K562 (cell line): Measurements from ENCODE around the gene CCNY. TPM values are rescaled to one million over a fixed set of nuclear protein-coding genes. Genes with fewer than 3 reads are reported as not detected.

Experiments
- ATAC-seq: fragments of 200-7000 bp; cut with Tn5 transposase; 3 replicates; pipeline ENCODE4 v1.9.1; 2020; ENCODE audit warnings: moderate library complexity
- BruUV-seq: library from RNA; stranded (reverse); fragments of 400-500 nt; replicated peaks from 2 replicates; lab custom pipeline; 2021; lab: Mats Ljungman, UMichigan
- CTCF ChIA-PET: fragments of 300-600 bp; formaldehyde crosslinking; extraction: SDS; loops from one replicate; lab custom pipeline; 2021; ENCODE audit warnings: low intra/inter-chr PET ratio; lab: Yijun Ruan, JAX
- POLR2A ChIA-PET: fragments of 300-600, 350-650 bp; sonication (Branson Sonifier 250); formaldehyde crosslinking; extraction: SDS; loops from one replicate; lab custom pipeline; 2021; ENCODE audit warnings: antibody characterized with exemption, inconsistent platforms; lab: Yijun Ruan, JAX
- DNase-seq, 4 experiments: peaks; one replicate each; pipeline versions ENCODE4 v3.0.0 to v3.0.0-alpha.2; 2011 to 2018; ENCODE audit warnings: low spot score in 3 of 4, mixed read lengths in 3 of 4; ENCODE audit errors: extremely low read depth in 1 of 4
- FAIRE-seq: peaks from 2 replicates; lab custom pipeline; 2011; peaks lifted over from hg19 to GRCh38; lab: Jason Lieb, UNC
- H2AFZ ChIP-seq: 2 replicates; pipeline ENCODE4 v1.6.0; 2011; ENCODE audit warnings: low read depth, low read length, control low read depth, inconsistent platforms
- H3K27ac ChIP-seq: fragments of 200-600 bp; 3 replicates; pipeline ENCODE4 v1.8.0; 2011; ENCODE audit warnings: low read depth, mild to moderate bottlenecking, control low read depth, inconsistent platforms, low read length, moderate library complexity, mixed read lengths; ENCODE audit errors: extremely low read depth
- H3K27me3 ChIP-seq, 2 experiments: fragments of 300-600 bp in 1 of 2; 2 replicates in 1 of 2; 3 replicates in 1 of 2; pipeline versions ENCODE4 v1.6.0 to v1.8.0; 2011; ENCODE audit warnings: inconsistent platforms in 2 of 2, low read length in 2 of 2, mild to moderate bottlenecking in 1 of 2, mixed read lengths in 1 of 2, moderate library complexity in 1 of 2; ENCODE audit not compliant: control insufficient read depth in 2 of 2, insufficient read depth in 2 of 2
- H3K36me3 ChIP-seq: fragments of 300-600 bp; 3 replicates; pipeline ENCODE4 v1.8.0; 2011; ENCODE audit warnings: mild to moderate bottlenecking, low read length, inconsistent platforms; ENCODE audit not compliant: control insufficient read depth, insufficient read depth
- H3K4me1 ChIP-seq, 2 experiments: fragments of 200-600 bp in 1 of 2; replicated peaks in 1 of 2; 2 replicates in 1 of 2; 3 replicates in 1 of 2; pipeline versions ENCODE4 v1.5.1 to v1.8.0; 2011; ENCODE audit warnings: inconsistent platforms in 2 of 2, low read length in 2 of 2, mild to moderate bottlenecking in 1 of 2, mixed read lengths in 1 of 2, moderate library complexity in 1 of 2; ENCODE audit not compliant: control insufficient read depth in 2 of 2, insufficient read depth in 2 of 2
- H3K4me2 ChIP-seq: 2 replicates; pipeline ENCODE4 v1.6.1; 2011; ENCODE audit warnings: low read length, control low read depth, inconsistent platforms, mixed read lengths; ENCODE audit not compliant: insufficient read depth
- H3K4me3 ChIP-seq: fragments of 200-600 bp; sonication (generic), shearing (Covaris generic); 2 replicates; pipeline ENCODE4 v1.5.1; 2016; ENCODE audit warnings: control low read depth, inconsistent platforms
- H3K79me2 ChIP-seq: fragments of 200-600 bp; 3 replicates; pipeline ENCODE4 v1.8.0; 2011; ENCODE audit warnings: low read length, inconsistent platforms; ENCODE audit not compliant: control insufficient read depth, insufficient read depth
- H3K9ac ChIP-seq, 2 experiments: 2 replicates each; pipeline versions ENCODE4 v1.6.0 to v1.6.1; 2011; ENCODE audit warnings: low read depth in 2 of 2, low read length in 2 of 2, control low read depth in 1 of 2, inconsistent platforms in 1 of 2, mild to moderate bottlenecking in 1 of 2, mixed read lengths in 1 of 2; ENCODE audit not compliant: insufficient read depth in 1 of 2
- H3K9me1 ChIP-seq: one replicate; pipeline ENCODE4 v1.6.0; 2011; ENCODE audit warnings: inconsistent platforms, mild to moderate bottlenecking, low read length, moderate library complexity; ENCODE audit not compliant: control insufficient read depth, insufficient read depth
- H3K9me3 ChIP-seq: replicated peaks from 2 replicates; pipeline ENCODE4 v1.5.1; 2011; ENCODE audit warnings: low read depth, low read length, inconsistent platforms; ENCODE audit not compliant: control insufficient read depth, insufficient read depth
- H4K20me1 ChIP-seq: replicated peaks from 2 replicates; pipeline ENCODE4 v1.6.1; 2011; ENCODE audit warnings: low read length, inconsistent platforms, mixed read lengths; ENCODE audit not compliant: control insufficient read depth, insufficient read depth
- BDP1 ChIP-seq: IDR thresholded peaks from 3 replicates; pipeline ENCODE4 v1.6.1; 2011; ENCODE audit not compliant: insufficient read length, insufficient read depth
- CBFA2T3 ChIP-seq: fragments of 450-650 bp; IDR thresholded peaks from 2 replicates; pipeline ENCODE4 v1.6.1; 2017
- CHD2 ChIP-seq: IDR thresholded peaks from 2 replicates; pipeline ENCODE4 v1.6.1; 2011; ENCODE audit warnings: low read depth, low read length
- ELF1 ChIP-seq: fragments of 200-800 bp; sonication (Bioruptor generic); IDR thresholded peaks from 2 replicates; pipeline ENCODE4 v1.6.1; 2016; ENCODE audit warnings: missing genetic modification characterization, missing compliant biosample characterization
- KDM5B ChIP-seq: fragments of 200-600 bp; sonication (generic); IDR thresholded peaks from 2 replicates; pipeline ENCODE4 v1.6.1; 2012; ENCODE audit warnings: low read depth, mild to moderate bottlenecking, moderate library complexity, low read length, control low read depth, inconsistent platforms; ENCODE audit not compliant: insufficient replicate concordance
- RHOXF2B ChIP-seq: fragments of 250-450 bp; sonication (Bioruptor Pico); conservative IDR thresholded peaks from 2 replicates; pipeline ENCODE4 v1.5.1; 2021
- TFAM ChIP-seq: fragments of 250-450 bp; sonication (Bioruptor Pico); conservative IDR thresholded peaks from 2 replicates; pipeline ENCODE4 v1.5.0; 2021; ENCODE audit warnings: mild to moderate bottlenecking, moderate library complexity
- WGBS: fragments of 100-300 bp; shearing (Covaris generic); methylation state at CpG from one replicate; pipeline ENCODE4 v1.1.6; 2016; ENCODE audit warnings: low coverage, mixed read lengths; ENCODE audit not compliant: insufficient coverage; ENCODE audit errors: missing lambda C conversion rate; 5-methylcytosine and 5-hydroxymethylcytosine counted together
- in situ Hi-C: fragments of 300-500 bp; cut with MboI; formaldehyde crosslinking; loops from 4 replicates; pipeline ENCODE4 v1.15.0; 2018; ENCODE audit warnings: inconsistent platforms, mixed read lengths
- intact Hi-C: fragments of 100-400 bp; cut with micrococcal nuclease; formaldehyde crosslinking; loops from 2 replicates; pipeline ENCODE4 v1.14.2; 2022
- polyA plus RNA-seq, 8 experiments: library from polyadenylated mRNA; depleted of rRNA in 4 of 8; stranded (reverse) in 5 of 8; unstranded in 3 of 8; fragments of >200 nt; fragmentation: Nextera tagmentation in 2 of 8; fragmentation: Illumina TruSeq in 1 of 8; extraction: Ambion mirVana in 2 of 8; extraction: Trizol in 1 of 8; gene quantifications; 2 replicates each; pipeline versions ENCODE4 v1.2.1 to v1.2.3, GENCODE V29; 2011 to 2014; ENCODE audit warnings: inconsistent platforms in 1 of 8, missing spikeins in 1 of 8
- total RNA-seq, 7 experiments: library from RNA; depleted of rRNA in 6 of 7; stranded (reverse); fragments of >200 nt in 6 of 7; fragmentation: Illumina TruSeq in 2 of 7; extraction: Trizol in 2 of 7; gene quantifications; 2 replicates each; pipeline versions ENCODE4 v1.2.1 to v1.2.3, GENCODE V29; 2011 to 2021; ENCODE audit warnings: low replicate concordance in 1 of 7
- TF ChIP-seq, protein P1 (sequence below): sonication (generic); formaldehyde crosslinking; IDR thresholded peaks from 2 replicates; pipeline ENCODE4 v1.8.0; 2022; ENCODE audit warnings: mild to moderate bottlenecking, missing genetic modification reagents
- TF ChIP-seq, protein P2 (sequence below): IDR thresholded peaks from 2 replicates; pipeline ENCODE4 v1.6.1; 2011; ENCODE audit warnings: borderline replicate concordance, low read depth, mild to moderate bottlenecking, moderate library complexity, low read length; ENCODE audit not compliant: insufficient read depth, poor library complexity, severe bottlenecking
- TF ChIP-seq, protein P3 (sequence below): sonication (generic); formaldehyde crosslinking; IDR thresholded peaks from 2 replicates; pipeline ENCODE4 v1.8.0; 2022; ENCODE audit warnings: mild to moderate bottlenecking, missing genetic modification reagents, borderline replicate concordance
- TF ChIP-seq, protein P4 (sequence below): fragments of 250-450 bp; sonication (Bioruptor Pico); IDR thresholded peaks from 2 replicates; pipeline ENCODE4 v1.5.0; 2022; ENCODE audit warnings: mild to moderate bottlenecking
- TF ChIP-seq, protein P5 (sequence below): fragments of 450-650 bp; IDR thresholded peaks from 2 replicates; pipeline ENCODE4 v1.6.1; 2014; ENCODE audit warnings: low read depth, mild to moderate bottlenecking, moderate library complexity, borderline replicate concordance

The CCNY gene
- total and polyA plus RNA-seq, 9 of the 15 experiments (the other 6 are each of a cell fraction or from before 2014, with no cell fraction given) = 8.4 to 109 (median 38.6) TPM

DNA sequence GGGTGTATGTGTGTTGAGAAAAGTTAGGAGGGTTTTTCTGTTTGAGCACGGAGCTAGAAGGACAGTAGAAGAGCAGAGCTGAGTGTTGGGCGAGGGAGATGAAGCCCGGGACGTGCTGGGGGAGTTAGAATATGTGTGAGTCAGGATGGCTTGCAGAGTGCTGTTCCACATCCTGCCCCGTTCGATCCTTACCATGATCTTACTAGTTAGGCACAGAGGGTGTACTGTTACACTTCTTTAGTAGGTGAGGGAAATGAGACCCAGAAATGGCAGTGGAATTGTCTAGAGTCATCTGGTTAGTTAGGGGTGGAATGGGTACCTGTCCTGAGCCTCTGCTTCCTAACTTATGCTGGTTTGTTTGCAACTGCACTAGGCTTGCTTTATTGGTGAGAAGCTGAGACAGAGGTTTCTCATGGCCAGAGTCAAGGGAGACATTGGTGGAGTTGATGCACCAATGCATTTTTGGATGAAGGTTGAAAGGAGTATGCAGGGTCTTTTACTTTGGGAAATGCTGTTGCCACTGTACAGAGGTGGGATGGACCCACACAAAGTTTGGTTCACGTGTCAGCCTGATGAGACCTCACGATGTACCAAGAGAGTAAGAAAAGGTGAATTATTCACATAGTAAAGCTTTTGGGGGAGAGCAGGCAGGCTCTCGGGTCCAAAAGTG, 42.4 kb downstream of the CCNY start:
- peak; percentile 37 to 79 (median 50) for DNase-seq
- H3K4me3 ChIP-seq = peak overlapping the region; percentile 27
- TF ChIP-seq CBFA2T3 (peak; percentile 5; the same call in 1 of the 2 replicates), KDM5B (no peak), TFAM (CRISPR knock-in tag) (no peak), BDP1 (no peak), CHD2 (no peak), ELF1 (no peak), RHOXF2B (CRISPR knock-in tag) (no peak)
- TF ChIP-seq, protein P1, sequence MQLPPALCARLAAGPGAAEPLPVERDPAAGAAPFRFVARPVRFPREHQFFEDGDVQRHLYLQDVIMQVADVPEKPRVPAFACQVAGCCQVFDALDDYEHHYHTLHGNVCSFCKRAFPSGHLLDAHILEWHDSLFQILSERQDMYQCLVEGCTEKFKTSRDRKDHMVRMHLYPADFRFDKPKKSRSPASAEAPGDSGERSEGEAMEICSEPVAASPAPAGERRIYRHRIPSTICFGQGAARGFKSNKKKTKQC (CRISPR knock-in tag) = no peak
- TF ChIP-seq, protein P2, sequence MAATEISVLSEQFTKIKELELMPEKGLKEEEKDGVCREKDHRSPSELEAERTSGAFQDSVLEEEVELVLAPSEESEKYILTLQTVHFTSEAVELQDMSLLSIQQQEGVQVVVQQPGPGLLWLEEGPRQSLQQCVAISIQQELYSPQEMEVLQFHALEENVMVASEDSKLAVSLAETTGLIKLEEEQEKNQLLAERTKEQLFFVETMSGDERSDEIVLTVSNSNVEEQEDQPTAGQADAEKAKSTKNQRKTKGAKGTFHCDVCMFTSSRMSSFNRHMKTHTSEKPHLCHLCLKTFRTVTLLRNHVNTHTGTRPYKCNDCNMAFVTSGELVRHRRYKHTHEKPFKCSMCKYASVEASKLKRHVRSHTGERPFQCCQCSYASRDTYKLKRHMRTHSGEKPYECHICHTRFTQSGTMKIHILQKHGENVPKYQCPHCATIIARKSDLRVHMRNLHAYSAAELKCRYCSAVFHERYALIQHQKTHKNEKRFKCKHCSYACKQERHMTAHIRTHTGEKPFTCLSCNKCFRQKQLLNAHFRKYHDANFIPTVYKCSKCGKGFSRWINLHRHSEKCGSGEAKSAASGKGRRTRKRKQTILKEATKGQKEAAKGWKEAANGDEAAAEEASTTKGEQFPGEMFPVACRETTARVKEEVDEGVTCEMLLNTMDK = no peak
- TF ChIP-seq, protein P3, sequence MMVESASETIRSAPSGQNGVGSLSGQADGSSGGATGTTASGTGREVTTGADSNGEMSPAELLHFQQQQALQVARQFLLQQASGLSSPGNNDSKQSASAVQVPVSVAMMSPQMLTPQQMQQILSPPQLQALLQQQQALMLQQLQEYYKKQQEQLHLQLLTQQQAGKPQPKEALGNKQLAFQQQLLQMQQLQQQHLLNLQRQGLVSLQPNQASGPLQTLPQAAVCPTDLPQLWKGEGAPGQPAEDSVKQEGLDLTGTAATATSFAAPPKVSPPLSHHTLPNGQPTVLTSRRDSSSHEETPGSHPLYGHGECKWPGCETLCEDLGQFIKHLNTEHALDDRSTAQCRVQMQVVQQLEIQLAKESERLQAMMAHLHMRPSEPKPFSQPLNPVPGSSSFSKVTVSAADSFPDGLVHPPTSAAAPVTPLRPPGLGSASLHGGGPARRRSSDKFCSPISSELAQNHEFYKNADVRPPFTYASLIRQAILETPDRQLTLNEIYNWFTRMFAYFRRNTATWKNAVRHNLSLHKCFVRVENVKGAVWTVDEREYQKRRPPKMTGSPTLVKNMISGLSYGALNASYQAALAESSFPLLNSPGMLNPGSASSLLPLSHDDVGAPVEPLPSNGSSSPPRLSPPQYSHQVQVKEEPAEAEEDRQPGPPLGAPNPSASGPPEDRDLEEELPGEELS (CRISPR knock-in tag) = no peak
- TF ChIP-seq, protein P4, sequence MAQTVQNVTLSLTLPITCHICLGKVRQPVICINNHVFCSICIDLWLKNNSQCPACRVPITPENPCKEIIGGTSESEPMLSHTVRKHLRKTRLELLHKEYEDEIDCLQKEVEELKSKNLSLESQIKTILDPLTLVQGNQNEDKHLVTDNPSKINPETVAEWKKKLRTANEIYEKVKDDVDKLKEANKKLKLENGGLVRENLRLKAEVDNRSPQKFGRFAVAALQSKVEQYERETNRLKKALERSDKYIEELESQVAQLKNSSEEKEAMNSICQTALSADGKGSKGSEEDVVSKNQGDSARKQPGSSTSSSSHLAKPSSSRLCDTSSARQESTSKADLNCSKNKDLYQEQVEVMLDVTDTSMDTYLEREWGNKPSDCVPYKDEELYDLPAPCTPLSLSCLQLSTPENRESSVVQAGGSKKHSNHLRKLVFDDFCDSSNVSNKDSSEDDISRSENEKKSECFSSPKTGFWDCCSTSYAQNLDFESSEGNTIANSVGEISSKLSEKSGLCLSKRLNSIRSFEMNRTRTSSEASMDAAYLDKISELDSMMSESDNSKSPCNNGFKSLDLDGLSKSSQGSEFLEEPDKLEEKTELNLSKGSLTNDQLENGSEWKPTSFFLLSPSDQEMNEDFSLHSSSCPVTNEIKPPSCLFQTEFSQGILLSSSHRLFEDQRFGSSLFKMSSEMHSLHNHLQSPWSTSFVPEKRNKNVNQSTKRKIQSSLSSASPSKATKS (CRISPR knock-in tag) = no peak
- TF ChIP-seq, protein P5, sequence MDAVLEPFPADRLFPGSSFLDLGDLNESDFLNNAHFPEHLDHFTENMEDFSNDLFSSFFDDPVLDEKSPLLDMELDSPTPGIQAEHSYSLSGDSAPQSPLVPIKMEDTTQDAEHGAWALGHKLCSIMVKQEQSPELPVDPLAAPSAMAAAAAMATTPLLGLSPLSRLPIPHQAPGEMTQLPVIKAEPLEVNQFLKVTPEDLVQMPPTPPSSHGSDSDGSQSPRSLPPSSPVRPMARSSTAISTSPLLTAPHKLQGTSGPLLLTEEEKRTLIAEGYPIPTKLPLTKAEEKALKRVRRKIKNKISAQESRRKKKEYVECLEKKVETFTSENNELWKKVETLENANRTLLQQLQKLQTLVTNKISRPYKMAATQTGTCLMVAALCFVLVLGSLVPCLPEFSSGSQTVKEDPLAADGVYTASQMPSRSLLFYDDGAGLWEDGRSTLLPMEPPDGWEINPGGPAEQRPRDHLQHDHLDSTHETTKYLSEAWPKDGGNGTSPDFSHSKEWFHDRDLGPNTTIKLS = no peak

More for the DNA sequence above, 42.4 kb downstream of the CCNY start:
- ATAC-seq = peak; percentile 82
- no TSS peak for BruUV-seq
- in situ Hi-C loops = no loop called here
- peak; percentile 69 for FAIRE-seq
- POLR2A ChIA-PET = interaction anchor here (0.5 to 2.9 kb wide), 11 partner anchors 8 to 243 kb away, joined by 3 to 14 read pairs (median 3); no protein-coding TSS in a partner anchor
- H3K9me3 ChIP-seq = no peaks in the 10 kb centered on the region
- intact Hi-C loops = loop anchor here (1.0 to 10.0 kb wide), 6 partner anchors 13 to 254 kb away; partner anchors contain the start of gene CREM
- H3K27me3 ChIP-seq = no peaks in the 10 kb centered on the region
- H3K36me3 ChIP-seq = no peaks in the 10 kb centered on the region
- no peaks in the 10 kb centered on the region for H3K9me1 ChIP-seq
- 3% methylated on average over 9 of the region's 9 CpGs for WGBS
- peaks cover 97% of the 10 kb centered on the region for H3K79me2 ChIP-seq
- H3K4me2 ChIP-seq = peak overlapping the region; percentile 85
- peaks cover 24 to 61% of the 10 kb centered on the region in 2 experiments for H3K4me1 ChIP-seq
- H4K20me1 ChIP-seq = no peaks in the 10 kb centered on the region
- peak overlapping the region; percentile 49 to 77; a peak in 3 of 4 replicates for H3K9ac ChIP-seq
- H2AFZ ChIP-seq = 0 out of 2 replicates have a peak overlapping the region, but pooled peaks have one; percentile 12
- CTCF ChIA-PET = interaction anchor here (0.9 kb wide), 1 partner anchor 185 kb away, joined by 3 read pairs; no protein-coding TSS in a partner anchor
- peak overlapping the region; percentile 96 for H3K27ac ChIP-seq
